Neural progenitor cell (in vitro differentiated cells): ENCODE data around the gene TTC39C.

Experiments used
- EZH2 ChIP-seq: fragments of 200-600 bp; sonication (generic); IDR thresholded peaks from 2 replicates; pipeline ENCODE4 v1.6.1; 2017; ENCODE audit warnings: antibody characterized with exemption, mild to moderate bottlenecking, moderate library complexity
- EZH2phosphoT487 ChIP-seq: fragments of 200-600 bp; sonication (generic); IDR thresholded peaks from 2 replicates; pipeline ENCODE4 v1.6.1; 2017; ENCODE audit warnings: antibody characterized with exemption
- TF ChIP-seq, protein P1 (sequence below): fragments of 200-600 bp; sonication (generic); IDR thresholded peaks from 2 replicates; pipeline ENCODE4 v1.5.1; 2017; ENCODE audit warnings: antibody characterized with exemption, mild to moderate bottlenecking

DNA sequence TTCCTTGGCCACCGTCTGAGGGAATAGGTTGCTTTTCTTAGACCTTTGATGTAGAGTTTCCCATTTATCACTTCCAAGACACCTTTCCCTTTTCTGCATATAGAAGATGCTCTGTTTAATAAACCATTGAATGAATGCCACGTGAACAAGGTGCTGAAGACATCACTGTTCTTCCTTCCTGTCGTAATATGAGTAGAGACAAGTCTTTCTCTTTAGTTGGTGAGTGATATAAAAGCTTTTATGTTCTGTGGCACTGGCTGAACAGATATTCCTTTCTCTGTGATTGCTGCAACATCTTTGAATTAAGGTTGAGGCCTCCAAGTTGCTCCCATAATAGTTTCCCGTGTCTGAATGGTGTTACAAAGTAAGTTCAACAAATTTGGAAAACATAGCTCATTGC lies 38.7 kb downstream of the TTC39C start:
- TF ChIP-seq, protein P1, sequence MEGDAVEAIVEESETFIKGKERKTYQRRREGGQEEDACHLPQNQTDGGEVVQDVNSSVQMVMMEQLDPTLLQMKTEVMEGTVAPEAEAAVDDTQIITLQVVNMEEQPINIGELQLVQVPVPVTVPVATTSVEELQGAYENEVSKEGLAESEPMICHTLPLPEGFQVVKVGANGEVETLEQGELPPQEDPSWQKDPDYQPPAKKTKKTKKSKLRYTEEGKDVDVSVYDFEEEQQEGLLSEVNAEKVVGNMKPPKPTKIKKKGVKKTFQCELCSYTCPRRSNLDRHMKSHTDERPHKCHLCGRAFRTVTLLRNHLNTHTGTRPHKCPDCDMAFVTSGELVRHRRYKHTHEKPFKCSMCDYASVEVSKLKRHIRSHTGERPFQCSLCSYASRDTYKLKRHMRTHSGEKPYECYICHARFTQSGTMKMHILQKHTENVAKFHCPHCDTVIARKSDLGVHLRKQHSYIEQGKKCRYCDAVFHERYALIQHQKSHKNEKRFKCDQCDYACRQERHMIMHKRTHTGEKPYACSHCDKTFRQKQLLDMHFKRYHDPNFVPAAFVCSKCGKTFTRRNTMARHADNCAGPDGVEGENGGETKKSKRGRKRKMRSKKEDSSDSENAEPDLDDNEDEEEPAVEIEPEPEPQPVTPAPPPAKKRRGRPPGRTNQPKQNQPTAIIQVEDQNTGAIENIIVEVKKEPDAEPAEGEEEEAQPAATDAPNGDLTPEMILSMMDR, result no peak
- TF ChIP-seq EZH2 (no peak), EZH2phosphoT487 (no peak)
